Ecto neural progenitor cell (in vitro differentiated cells): ENCODE results near the gene CYP2A7.
"Not testable (repeated sequence)": the region's sequence is repeated elsewhere in the genome, so short reads cannot be mapped to it uniquely, and the experiment has no call there.

Experiments
- DNase-seq: peaks from one replicate; pipeline ENCODE4 v3.0.0-alpha.2; 2018; ENCODE audit warnings: low spot score

Gene CYP2A7

DNA sequence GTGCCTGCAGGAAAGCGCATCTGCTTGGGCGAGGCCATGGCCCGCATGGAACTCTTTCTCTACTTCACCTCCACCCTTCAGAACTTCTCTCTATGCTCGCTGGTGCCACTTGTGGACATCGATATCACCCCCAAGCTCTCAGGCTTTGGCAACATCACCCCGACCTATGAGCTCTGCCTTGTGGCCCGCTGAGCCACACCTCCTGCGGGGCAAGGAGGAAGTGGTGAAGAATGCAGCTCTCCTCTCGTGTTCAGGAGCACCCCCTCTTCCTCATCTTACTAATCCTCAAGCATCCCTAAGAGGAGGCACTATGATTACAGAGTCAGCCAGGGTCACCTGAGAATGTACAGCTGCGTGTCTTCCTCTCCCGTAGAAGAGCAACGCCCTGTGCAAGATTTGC lies 17.9 kb upstream of the CYP2A7 start:
- DNase-seq = not testable (repeated sequence)

GRCh38 chr19:40896843-40897789 lies 15.1 kb upstream of the CYP2A7 start:
- DNase-seq = not testable (repeated sequence)

GRCh38 chr19:40896418-40896796 lies 14.4 kb upstream of the CYP2A7 start:
- no peak for DNase-seq

DNA sequence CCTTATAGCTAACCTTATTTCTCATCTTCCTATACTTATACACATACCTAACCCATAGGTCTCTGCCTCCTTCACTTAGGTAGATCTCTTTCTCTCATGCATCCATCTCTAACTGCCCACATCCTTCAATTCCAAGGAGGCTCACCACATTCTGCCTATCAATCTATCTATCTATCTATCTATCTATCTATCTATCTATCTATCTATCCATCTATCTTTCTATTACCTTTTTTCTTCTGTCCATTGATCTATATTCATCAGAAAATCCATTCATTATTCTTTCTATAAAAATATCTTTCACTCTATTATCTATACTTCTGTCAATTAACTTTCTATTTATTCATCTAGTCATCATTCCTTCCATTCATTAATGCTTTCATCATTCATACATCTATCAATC lies 11.1 kb upstream of the CYP2A7 start:
- DNase-seq = no peak

- DNase-seq = no peak
Measured at GRCh38 chr19:40889366-40889765, 7.3 kb upstream of the CYP2A7 start.

DNA sequence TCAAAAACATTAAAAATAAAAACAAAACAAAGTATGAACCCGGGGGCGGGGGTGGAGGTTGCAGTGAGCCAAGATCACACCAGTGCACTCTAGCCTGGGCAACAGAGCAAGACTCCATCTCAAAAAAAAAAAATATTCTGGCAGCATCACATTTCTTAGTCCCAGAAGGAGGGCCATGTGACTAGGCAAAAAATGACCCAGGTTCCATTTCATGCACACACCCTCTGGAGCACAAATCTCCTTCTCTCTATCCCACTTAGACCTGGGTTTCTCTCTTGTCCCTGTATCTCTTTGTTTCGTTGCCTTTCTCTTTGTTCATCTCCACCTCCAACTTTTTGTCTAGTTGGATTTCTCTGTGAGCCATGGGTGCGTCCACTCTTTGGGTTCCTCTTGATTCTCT lies 6.2 kb upstream of the CYP2A7 start:
- no peak for DNase-seq

DNA sequence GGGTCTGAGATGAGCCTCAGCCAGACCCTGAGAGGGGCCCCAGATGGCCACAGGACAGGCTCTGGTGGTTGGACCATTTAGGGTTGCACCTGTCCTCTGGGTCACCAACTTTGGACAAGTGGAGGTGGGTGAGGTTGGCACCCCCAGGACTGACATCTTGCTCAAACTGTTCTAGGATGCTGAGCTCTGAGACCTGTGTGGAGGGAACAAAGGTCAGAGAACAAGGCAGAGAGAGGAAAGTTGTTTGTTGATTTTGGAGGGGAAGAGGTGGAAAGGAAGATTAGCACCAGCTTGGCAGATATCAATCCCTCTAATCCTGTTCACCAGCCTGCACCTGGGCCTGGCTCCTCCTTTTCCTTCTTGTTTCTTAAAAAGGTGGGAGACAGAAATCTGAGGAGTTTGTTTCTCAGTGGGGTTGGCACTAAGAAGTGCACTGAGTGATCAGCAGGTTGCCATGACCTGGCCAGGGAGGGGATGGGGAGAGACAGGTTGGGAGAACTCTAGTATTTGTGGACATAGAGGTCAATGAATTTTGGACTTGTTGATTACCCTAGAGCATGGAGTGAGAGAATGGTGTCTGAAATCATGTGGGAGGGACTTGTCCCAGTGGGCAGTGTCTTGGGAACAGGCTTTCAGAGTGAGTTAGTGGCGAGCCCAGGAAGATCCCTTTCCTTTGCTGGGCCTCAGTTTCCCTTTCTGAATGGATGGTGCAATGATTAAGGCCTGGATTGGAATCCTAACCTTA lies 2.3 kb upstream of the CYP2A7 start:
- not testable (repeated sequence) for DNase-seq

GRCh38 chr19:40879349-40879748 lies 2.7 kb downstream of the CYP2A7 start:
- DNase-seq = not testable (repeated sequence)

GRCh38 chr19:40875526-40875951 lies 6.5 kb downstream of the CYP2A7 start:
- DNase-seq = peak; percentile 50

GRCh38 chr19:40874874-40875273 lies 7.2 kb downstream of the CYP2A7 start:
- not testable (repeated sequence) for DNase-seq

DNA sequence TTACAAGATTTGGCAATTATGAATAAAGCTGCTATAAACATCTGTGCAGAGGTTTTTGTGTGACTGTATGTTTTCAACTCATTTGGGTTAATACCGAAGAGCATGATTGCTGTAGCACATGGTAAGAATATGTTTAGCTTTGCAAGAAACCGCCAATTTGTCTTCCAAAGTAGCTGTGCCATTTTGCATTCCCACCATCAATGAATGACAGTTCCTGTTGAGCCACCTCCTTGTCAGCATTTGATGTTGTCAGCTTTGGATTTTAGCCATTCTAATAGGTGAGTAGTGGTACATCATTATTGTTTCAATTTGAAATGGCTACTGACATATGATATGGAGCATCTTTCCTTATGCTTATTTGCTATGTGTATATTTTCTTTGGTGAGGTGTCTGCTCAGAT lies 8.2 kb downstream of the CYP2A7 start:
- DNase-seq = not testable (repeated sequence)

- DNase-seq = no peak
Measured at GRCh38 chr19:40872209-40872608, 9.8 kb downstream of the CYP2A7 start.

GRCh38 chr19:40867701-40868100 lies 14.3 kb downstream of the CYP2A7 start:
- no peak for DNase-seq

GRCh38 chr19:40864739-40865496 lies 17.1 kb downstream of the CYP2A7 start:
- not testable (repeated sequence) for DNase-seq

DNA sequence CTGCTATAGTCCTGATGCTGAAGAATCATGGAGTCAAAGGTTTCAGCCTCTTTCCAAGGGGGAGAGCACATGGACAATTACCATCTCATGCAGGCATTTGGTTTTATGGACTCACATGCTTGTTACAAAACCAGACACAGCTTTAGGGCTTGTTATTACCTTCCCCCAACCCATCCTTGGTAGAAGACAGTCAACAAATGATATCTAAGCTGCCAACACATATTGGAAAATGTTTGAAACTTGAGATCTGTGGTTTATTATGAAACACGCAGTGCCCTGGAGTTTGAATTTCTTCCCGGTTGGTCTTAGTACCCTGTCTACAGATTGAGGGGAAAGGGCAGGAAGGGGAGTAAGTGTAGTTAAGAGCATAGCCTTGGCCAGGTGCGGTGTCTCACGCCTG lies 19.2 kb downstream of the CYP2A7 start:
- no peak for DNase-seq

- no peak for DNase-seq
Measured at GRCh38 chr19:40862333-40862732, 19.7 kb downstream of the CYP2A7 start.

DNA sequence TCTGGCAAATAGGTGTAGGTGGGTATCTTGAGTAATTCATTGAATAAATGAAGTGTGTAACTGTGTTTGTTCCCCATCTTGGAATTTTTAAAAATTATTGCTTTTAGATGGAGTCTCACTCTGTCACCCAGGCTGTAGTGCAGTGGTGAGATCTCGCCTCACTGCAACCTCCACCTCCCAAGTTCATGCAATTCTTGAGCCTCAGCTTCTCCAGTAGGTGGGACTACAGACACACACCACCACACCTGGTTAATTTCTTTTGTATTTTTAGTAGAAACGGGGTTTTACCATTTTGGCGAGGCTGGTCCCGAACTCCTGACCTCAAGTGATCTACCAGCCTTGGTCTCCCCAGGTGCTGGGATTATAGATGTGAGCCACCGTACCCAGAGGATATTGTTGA lies 23.9 kb downstream of the CYP2A7 start:
- no peak for DNase-seq

GRCh38 chr19:40852467-40853152 lies 29.4 kb downstream of the CYP2A7 start:
- not testable (repeated sequence) for DNase-seq

- DNase-seq = not testable (repeated sequence)
Measured at GRCh38 chr19:40850277-40850676, 31.8 kb downstream of the CYP2A7 start, which contains the start of gene CYP2A6. Gene CYP2A6 (minus strand): TSS chr19:40850447. CDS start chr19:40850426, 21 bp downstream.

GRCh38 chr19:40846722-40847121 lies 35.3 kb downstream of the CYP2A7 start:
- not testable (repeated sequence) for DNase-seq

- DNase-seq = not testable (repeated sequence)
Measured at GRCh38 chr19:40843653-40844052, 38.4 kb downstream of the CYP2A7 start.
